Keratinocyte (primary cell): Measurements from ENCODE around the gene AHCY. TPM values are rescaled to one million over a fixed set of nuclear protein-coding genes. Genes with fewer than 3 reads are reported as not detected.

Experiments
- DNase-seq: peaks from one replicate; pipeline ENCODE4 v3.0.0-alpha.2; 2011; ENCODE audit warnings: low read depth, missing footprints, low spot score
- FAIRE-seq: peaks from 2 replicates; lab custom pipeline; 2011; peaks lifted over from hg19 to GRCh38; lab: Jason Lieb, UNC
- H2AFZ ChIP-seq: 2 replicates; pipeline ENCODE4 v1.6.0; 2012; ENCODE audit warnings: low read length, control low read depth, inconsistent platforms; ENCODE audit not compliant: control insufficient read depth
- H3K27ac ChIP-seq: 2 replicates; pipeline ENCODE4 v1.5.1; 2011; ENCODE audit warnings: low read length; ENCODE audit not compliant: control insufficient read depth, insufficient read depth
- H3K27me3 ChIP-seq: 3 replicates; pipeline ENCODE4 v1.6.0; 2011; ENCODE audit warnings: low read length; ENCODE audit not compliant: control insufficient read depth, insufficient read depth; ENCODE audit errors: extremely low read depth
- H3K36me3 ChIP-seq, 2 experiments: 2 replicates in 1 of 2; 3 replicates in 1 of 2; pipeline ENCODE4 v1.5.1; 2011; ENCODE audit warnings: low read length in 2 of 2, mild to moderate bottlenecking in 1 of 2; ENCODE audit not compliant: control insufficient read depth in 2 of 2, insufficient read depth in 2 of 2; ENCODE audit errors: extremely low read depth in 1 of 2
- H3K4me1 ChIP-seq: 3 replicates; pipeline ENCODE4 v1.5.1; 2011; ENCODE audit warnings: low read length; ENCODE audit not compliant: control insufficient read depth, insufficient read depth; ENCODE audit errors: extremely low read depth
- H3K4me2 ChIP-seq: 3 replicates; pipeline ENCODE4 v1.6.0; 2011; ENCODE audit warnings: low read depth, low read length; ENCODE audit not compliant: control insufficient read depth, insufficient read depth; ENCODE audit errors: extremely low read depth
- H3K4me3 ChIP-seq, 3 experiments: fragments of 200-600 bp in 1 of 3; sonication (generic) in 1 of 3; 2 replicates in 2 of 3; 3 replicates in 1 of 3; pipeline ENCODE4 v1.5.1; 2011 to 2016; ENCODE audit warnings: low read length in 3 of 3, mild to moderate bottlenecking in 3 of 3, control low read depth in 2 of 3, inconsistent platforms in 1 of 3, low read depth in 1 of 3, mixed read lengths in 1 of 3, mixed run types in 1 of 3, moderate library complexity in 1 of 3; ENCODE audit not compliant: control insufficient read depth in 2 of 3, insufficient read depth in 2 of 3; ENCODE audit errors: extremely low read depth in 1 of 3
- H3K79me2 ChIP-seq: 2 replicates; pipeline ENCODE4 v1.6.0; 2012; ENCODE audit warnings: low read length; ENCODE audit not compliant: control insufficient read depth, insufficient read depth
- H3K9ac ChIP-seq: 3 replicates; pipeline ENCODE4 v1.6.0; 2011; ENCODE audit warnings: low read length; ENCODE audit not compliant: control insufficient read depth, insufficient read depth; ENCODE audit errors: extremely low read depth
- H3K9me1 ChIP-seq: 3 replicates; pipeline ENCODE4 v1.6.0; 2011; ENCODE audit warnings: low read length; ENCODE audit not compliant: control insufficient read depth, insufficient read depth; ENCODE audit errors: extremely low read depth
- H3K9me3 ChIP-seq: 2 replicates; pipeline ENCODE4 v1.5.1; 2012; ENCODE audit warnings: low read depth, low read length; ENCODE audit not compliant: control insufficient read depth
- H4K20me1 ChIP-seq: 3 replicates; pipeline ENCODE4 v1.6.0; 2011; ENCODE audit warnings: low read length; ENCODE audit not compliant: control insufficient read depth, insufficient read depth; ENCODE audit errors: extremely low read depth
- CTCF ChIP-seq, 3 experiments: IDR thresholded peaks in 1 of 3; conservative IDR thresholded peaks in 1 of 3; optimal IDR thresholded peaks in 1 of 3; 2 replicates in 2 of 3; 3 replicates in 1 of 3; pipeline versions ENCODE3 to v1.5.1; 2011; ENCODE audit warnings: low read length in 3 of 3, mild to moderate bottlenecking in 3 of 3, moderate library complexity in 2 of 3, control low read depth in 1 of 3, inconsistent platforms in 1 of 3; ENCODE audit not compliant: insufficient read depth in 2 of 3; ENCODE audit errors: extremely low read depth in 1 of 3
- EZH2 ChIP-seq: IDR thresholded peaks from one replicate; pipeline ENCODE4 v1.6.1; 2012; ENCODE audit warnings: inconsistent platforms, mild to moderate bottlenecking, low read length, moderate library complexity
- dilution Hi-C: fragments of 300-500 bp; cut with MboI; formaldehyde crosslinking; loops from one replicate; pipeline ENCODE4 v1.7.0; 2020; ENCODE audit warnings: low sequenced_read_pairs; ENCODE audit not compliant: extremely low pct_ligation_motif_present
- polyA plus RNA-seq, 5 experiments: library from polyadenylated mRNA; depleted of rRNA in 3 of 5; stranded (reverse) in 3 of 5; stranded (forward) in 1 of 5; unstranded in 1 of 5; fragments of >200 nt; gene quantifications; 1 replicate in 1 of 5; 2 replicates in 3 of 5; 3 replicates in 1 of 5; pipeline versions ENCODE4 v1.2.1 to v1.2.3, GENCODE V29; 2011 to 2012; ENCODE audit warnings: missing spikeins in 2 of 5, low read depth in 1 of 5, low replicate concordance in 1 of 5

Gene AHCY
- polyA plus RNA-seq, 1 donor (not counting 4 experiments of a cell fraction or from before 2014, with no cell fraction given) = 320 TPM

GRCh38 chr20:34322267-34323105 lies 19.3 kb upstream of the AHCY start:
- Histone ChIP-seq H4K20me1 (no peaks in the 10 kb centered on the region), H3K4me2 (no peak overlapping the region), H3K79me2 (no peaks in the 10 kb centered on the region), H3K4me1 (peaks cover 8% of the 10 kb centered on the region), H3K9ac (no peak overlapping the region), H2AFZ (no peak overlapping the region), H3K27ac (no peak overlapping the region), H3K36me3 (no peaks in the 10 kb centered on the region), H3K4me3 (no peak overlapping the region), H3K27me3 (no peaks in the 10 kb centered on the region), H3K9me1 (no peaks in the 10 kb centered on the region), H3K9me3 (no peaks in the 10 kb centered on the region)
- dilution Hi-C loops = no loop called here
- no peak for DNase-seq
- no peak for FAIRE-seq
- no peak for TF ChIP-seq CTCF (optimal IDR thresholded peaks at IDR 0.05 in 1 of 3, IDR thresholded peaks at IDR 0.05 in 1 of 3, conservative IDR thresholded peaks at IDR 0.05 in 1 of 3; ENCODE audit: extremely low read depth in 1 of 3, insufficient read depth in 2 of 3, low read length in 3 of 3)

- no peak overlapping the region for H2AFZ ChIP-seq
- no peak for DNase-seq
- FAIRE-seq = no peak
- H3K9me3 ChIP-seq = no peaks in the 10 kb centered on the region
- peaks cover 20% of the 10 kb centered on the region for H3K4me1 ChIP-seq
- H3K4me3 ChIP-seq = no peak overlapping the region
- no peak overlapping the region for H3K4me2 ChIP-seq
- H3K79me2 ChIP-seq = no peaks in the 10 kb centered on the region
- no peaks in the 10 kb centered on the region for H4K20me1 ChIP-seq
- no peak overlapping the region for H3K9ac ChIP-seq
- no peaks in the 10 kb centered on the region for H3K27me3 ChIP-seq
- no peak for TF ChIP-seq CTCF (optimal IDR thresholded peaks at IDR 0.05 in 1 of 3, IDR thresholded peaks at IDR 0.05 in 1 of 3, conservative IDR thresholded peaks at IDR 0.05 in 1 of 3; ENCODE audit: extremely low read depth in 1 of 3, insufficient read depth in 2 of 3, low read length in 3 of 3)
- no peak for TF ChIP-seq EZH2
- dilution Hi-C loops = no loop called here
- H3K9me1 ChIP-seq = no peaks in the 10 kb centered on the region
- H3K36me3 ChIP-seq = no peaks in the 10 kb centered on the region
- no peak overlapping the region for H3K27ac ChIP-seq
These were observed 17.7 kb upstream of the AHCY start for GRCh38 chr20:34320861-34321260.
